ENCODE data around the gene KBTBD12. TPM values are rescaled to one million over a fixed set of nuclear protein-coding genes. Genes with fewer than 3 reads are reported as not detected.

Gene KBTBD12
- total and polyA plus RNA-seq, 10 of the 15 experiments (the other 5 are each of a cell fraction or from before 2014, with no cell fraction given): 0.01 to 0.11 TPM; not detected in 8

- DNase-seq (ENCODE audit: low read depth, low spot score): no peak
- no peak overlapping the region for H3K4me2 ChIP-seq (ENCODE audit: control insufficient read depth, insufficient read depth)
- CTCF ChIA-PET: interaction anchor here (1.1 kb wide), 1 partner anchor 10 kb away, joined by 3 read pairs; no protein-coding TSS in a partner anchor
- peaks cover 23% of the 10 kb centered on the region for H3K9me3 ChIP-seq (replicated peaks; ENCODE audit: control insufficient read depth, insufficient read depth, low read length)
- no peaks in the 10 kb centered on the region for H3K79me2 ChIP-seq (ENCODE audit: control insufficient read depth, insufficient read depth, low read length)
- FAIRE-seq: no peak
- RAD21 ChIA-PET (ENCODE audit: unreplicated experiment): no interaction called here
- TF ChIP-seq PML (IDR thresholded peaks at IDR 0.05; ENCODE audit: low read length): no peak
- no peak for TF ChIP-seq HDGF (IDR thresholded peaks at IDR 0.05)
- TF ChIP-seq, protein P1, sequence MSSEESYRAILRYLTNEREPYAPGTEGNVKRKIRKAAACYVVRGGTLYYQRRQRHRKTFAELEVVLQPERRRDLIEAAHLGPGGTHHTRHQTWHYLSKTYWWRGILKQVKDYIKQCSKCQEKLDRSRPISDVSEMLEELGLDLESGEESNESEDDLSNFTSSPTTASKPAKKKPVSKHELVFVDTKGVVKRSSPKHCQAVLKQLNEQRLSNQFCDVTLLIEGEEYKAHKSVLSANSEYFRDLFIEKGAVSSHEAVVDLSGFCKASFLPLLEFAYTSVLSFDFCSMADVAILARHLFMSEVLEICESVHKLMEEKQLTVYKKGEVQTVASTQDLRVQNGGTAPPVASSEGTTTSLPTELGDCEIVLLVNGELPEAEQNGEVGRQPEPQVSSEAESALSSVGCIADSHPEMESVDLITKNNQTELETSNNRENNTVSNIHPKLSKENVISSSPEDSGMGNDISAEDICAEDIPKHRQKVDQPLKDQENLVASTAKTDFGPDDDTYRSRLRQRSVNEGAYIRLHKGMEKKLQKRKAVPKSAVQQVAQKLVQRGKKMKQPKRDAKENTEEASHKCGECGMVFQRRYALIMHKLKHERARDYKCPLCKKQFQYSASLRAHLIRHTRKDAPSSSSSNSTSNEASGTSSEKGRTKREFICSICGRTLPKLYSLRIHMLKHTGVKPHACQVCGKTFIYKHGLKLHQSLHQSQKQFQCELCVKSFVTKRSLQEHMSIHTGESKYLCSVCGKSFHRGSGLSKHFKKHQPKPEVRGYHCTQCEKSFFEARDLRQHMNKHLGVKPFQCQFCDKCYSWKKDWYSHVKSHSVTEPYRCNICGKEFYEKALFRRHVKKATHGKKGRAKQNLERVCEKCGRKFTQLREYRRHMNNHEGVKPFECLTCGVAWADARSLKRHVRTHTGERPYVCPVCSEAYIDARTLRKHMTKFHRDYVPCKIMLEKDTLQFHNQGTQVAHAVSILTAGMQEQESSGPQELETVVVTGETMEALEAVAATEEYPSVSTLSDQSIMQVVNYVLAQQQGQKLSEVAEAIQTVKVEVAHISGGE (CRISPR knock-in tag; IDR thresholded peaks at IDR 0.05): no peak
- no peak for TF ChIP-seq IRF5 (IDR thresholded peaks at IDR 0.05; ENCODE audit: borderline replicate concordance)
- TF ChIP-seq SMC3 (IDR thresholded peaks at IDR 0.05; ENCODE audit: borderline replicate concordance, low read length): no peak
- TF ChIP-seq PKNOX1 (IDR thresholded peaks at IDR 0.05): peak; percentile 27; the same call in 1 of the 2 replicates
- peak; percentile 48 for TF ChIP-seq JUNB (IDR thresholded peaks at IDR 0.05)
- no peak for TF ChIP-seq NR2C1 (IDR thresholded peaks at IDR 0.05)
- no peak for TF ChIP-seq SIN3A (IDR thresholded peaks at IDR 0.05; ENCODE audit: low read depth, low read length)
- TF ChIP-seq BHLHE40 (IDR thresholded peaks at IDR 0.05; ENCODE audit: borderline replicate concordance in 1 of 2, low read depth in 2 of 2, low read length in 1 of 2): no peak
- intact Hi-C loops (cut with micrococcal nuclease; ENCODE audit: unreplicated experiment): no loop called here
- H3K27me3 ChIP-seq (replicated peaks in 1 of 2; ENCODE audit: control insufficient read depth in 2 of 2, insufficient read depth in 2 of 2, low read length in 1 of 2): no peaks in the 10 kb centered on the region
- BruUV-seq (replicated peaks): no TSS peak
- POLR2A ChIA-PET: no interaction called here
- 13% methylated on average over 1 of the region's 1 CpG for WGBS (ENCODE audit: insufficient coverage, insufficient replicate concordance, low lambda C conversion rate, missing lambda C conversion rate)
- H2AFZ ChIP-seq (ENCODE audit: control insufficient read depth, low read depth, low read length): peak overlapping the region; percentile 2; the same call in 1 of the 2 replicates
- H3K4me1 ChIP-seq (ENCODE audit: control insufficient read depth, insufficient read depth, low read length): peaks cover 3% of the 10 kb centered on the region; the same call in 1 of the 2 replicates
- in situ Hi-C loops (cut with MboI): no loop called here
- no peaks in the 10 kb centered on the region for H4K20me1 ChIP-seq (ENCODE audit: control insufficient read depth, insufficient read depth)
- H3K4me3 ChIP-seq: no peak overlapping the region
- no peaks in the 10 kb centered on the region for H3K36me3 ChIP-seq (ENCODE audit: control insufficient read depth in 2 of 2, insufficient read depth in 2 of 2, low read length in 1 of 2)
- ATAC-seq: no peak
- SMC1A ChIA-PET (ENCODE audit: uncharacterized antibody, unreplicated experiment): interaction anchor here (0.5 to 1.0 kb wide), 3 partner anchors 13 to 110 kb away, joined by 3 read pairs; no protein-coding TSS in a partner anchor
- peak overlapping the region; percentile 47; the same call in 1 of the 2 replicates for H3K27ac ChIP-seq (ENCODE audit: control insufficient read depth, insufficient read depth)
- no peak overlapping the region for H3K9ac ChIP-seq (ENCODE audit: control insufficient read depth, insufficient read depth, low read length)
Observed at GRCh38 chr3:127889461-127889863, 25.6 kb upstream of the KBTBD12 start.

All from GM12878 (cell line).